Measurements from ENCODE around the gene ATG7.
"Not testable (repeated sequence)": the region's sequence is repeated elsewhere in the genome, so short reads cannot be mapped to it uniquely, and the experiment has no call there.

Gene ATG7

DNA sequence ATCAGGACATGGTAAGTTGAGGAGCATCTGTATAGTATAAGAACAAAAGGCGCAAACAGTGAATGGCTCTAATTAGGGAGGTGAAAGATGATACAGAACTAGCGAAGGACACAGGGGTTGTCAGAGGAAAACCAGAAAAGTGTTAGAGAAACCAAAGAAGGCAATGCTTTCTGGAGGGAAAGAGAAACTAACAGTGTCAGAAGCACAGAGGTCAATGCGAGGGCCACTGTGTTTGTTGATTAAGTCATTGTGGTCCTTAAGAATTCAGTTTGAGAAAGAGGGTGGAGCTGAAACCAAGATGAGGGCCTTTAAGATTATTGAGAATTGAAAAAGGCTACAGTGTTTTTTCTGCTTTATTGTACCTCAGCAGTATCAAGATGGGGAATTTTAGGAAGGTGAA is 28.8 kb downstream of the ATG7 start:
- DNase-seq (ENCODE audit: low spot score) = no peak

DNA sequence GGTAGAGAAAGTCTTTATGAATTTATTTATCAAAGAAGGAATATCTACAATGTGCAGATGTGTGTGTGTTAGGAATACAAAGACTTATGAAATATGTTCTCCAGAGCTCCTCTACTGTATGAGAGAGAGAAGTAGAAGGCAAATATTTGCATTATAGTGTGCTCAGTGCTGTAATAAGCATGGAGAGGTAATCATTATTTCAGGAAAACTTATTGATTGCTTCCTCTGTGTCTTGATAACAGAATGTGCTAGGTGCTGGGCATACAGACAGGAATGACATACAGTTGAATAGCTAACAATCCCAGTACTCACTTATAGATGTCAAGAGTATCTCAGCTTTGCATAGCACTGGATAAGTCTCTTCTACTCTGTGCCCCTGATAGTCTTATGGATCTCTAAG is 30.2 kb downstream of the ATG7 start:
- no peak for DNase-seq (ENCODE audit: low spot score)

DNA sequence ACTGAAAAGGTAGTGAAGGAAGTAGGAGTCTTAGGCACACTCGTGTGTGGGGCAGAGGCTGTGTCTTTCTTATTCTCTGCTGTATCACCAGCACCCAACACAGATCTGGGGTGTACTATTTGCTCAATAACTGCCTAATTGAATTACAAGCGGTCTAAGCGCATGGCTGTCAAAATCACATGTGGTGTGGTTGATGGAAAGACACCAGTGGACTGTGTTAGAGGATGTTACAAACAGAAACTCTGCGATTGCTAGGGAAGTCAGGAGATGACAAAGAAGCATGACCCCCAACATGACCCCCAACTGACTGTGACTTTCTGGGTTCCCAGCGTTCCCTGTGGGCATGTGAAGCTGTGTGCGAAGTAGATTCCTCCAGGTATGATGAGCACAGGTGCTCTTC is 32.0 kb downstream of the ATG7 start:
- no peak for DNase-seq (ENCODE audit: low spot score)

DNA sequence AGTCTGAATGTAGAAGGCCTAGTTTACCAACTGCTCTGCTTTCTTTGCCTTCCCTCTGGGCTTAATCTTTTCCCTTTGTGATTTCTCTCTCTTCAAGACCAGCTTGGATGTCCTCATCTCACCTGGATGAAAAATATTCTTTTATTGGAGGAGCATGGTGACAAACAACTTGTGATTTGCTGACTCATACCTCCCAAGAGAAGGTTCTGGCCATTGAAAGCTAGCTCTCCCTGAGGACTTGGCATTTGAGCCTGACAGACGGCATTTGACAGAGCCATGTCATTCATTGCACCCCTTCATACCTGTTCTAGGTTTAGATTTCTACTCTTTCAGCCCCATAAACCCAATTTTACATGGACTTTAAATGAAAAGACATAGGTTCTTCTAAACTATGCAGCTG is 33.3 kb downstream of the ATG7 start:
- DNase-seq (ENCODE audit: low spot score) = no peak

DNA sequence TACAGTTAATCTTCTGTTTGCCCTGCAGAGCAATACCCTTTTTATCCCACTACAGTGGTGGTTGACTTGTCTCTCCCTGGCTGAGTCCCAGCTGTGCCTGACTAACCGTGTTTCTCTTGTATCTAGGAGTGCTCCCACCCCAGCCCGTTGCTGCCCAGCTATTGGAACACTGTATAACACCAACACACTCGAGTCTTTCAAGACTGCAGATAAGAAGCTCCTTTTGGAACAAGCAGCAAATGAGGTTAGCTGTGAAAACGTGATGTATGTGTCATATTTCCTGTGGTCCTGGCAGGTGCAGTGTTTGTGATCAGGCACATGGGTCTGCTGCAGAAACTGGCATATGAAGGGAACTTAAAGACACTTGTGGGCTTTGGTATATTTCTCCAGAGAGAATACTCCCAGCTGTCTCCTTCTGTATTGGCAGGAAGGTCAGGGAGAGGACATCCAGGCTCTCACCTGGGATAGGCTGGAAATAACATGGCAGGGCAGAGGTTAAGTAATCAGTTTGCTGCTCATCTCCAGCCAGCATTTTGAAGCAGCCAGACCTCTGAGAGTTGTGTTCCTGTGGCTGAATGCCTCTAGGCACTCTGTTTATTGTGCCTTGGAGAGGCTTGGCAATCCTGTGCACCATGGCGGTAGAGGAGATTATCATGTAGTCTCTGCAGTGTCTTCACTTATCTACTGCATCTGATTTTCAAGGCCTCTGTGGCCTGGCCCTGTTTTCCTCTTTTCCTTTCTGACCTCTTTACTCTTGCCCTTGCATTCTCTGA is 34.8 kb downstream of the ATG7 start:
- no peak for DNase-seq (ENCODE audit: low spot score)

DNA sequence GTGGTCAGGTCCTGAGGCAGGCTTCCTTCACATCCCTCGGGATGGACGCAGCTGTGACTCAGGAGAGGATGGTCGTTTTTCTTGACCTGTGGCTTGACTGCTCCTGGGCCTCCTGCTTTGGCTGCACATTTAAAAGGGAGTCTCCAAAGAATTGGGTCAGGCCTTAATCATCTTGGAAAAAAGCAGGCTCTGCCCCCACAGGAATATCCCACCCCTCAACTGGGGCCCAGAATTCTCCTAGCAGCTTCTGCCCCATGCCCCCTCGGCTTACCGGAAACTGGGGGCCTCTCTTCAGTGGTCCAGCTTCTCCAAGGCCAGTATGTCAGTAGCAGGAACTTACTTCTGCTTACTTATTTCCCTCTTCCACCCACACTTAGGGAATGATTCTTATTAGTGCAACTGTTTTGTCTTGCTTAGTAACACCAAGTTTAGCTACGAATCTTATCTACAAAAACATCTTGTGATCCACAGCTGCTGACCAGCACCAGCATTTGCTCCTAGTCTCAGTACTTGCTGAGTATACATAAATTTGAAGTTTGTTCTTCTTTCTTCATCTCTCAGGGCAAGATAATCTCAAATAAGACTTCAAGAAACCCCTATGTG is 35.7 kb downstream of the ATG7 start:
- no peak for DNase-seq (ENCODE audit: low spot score)

DNA sequence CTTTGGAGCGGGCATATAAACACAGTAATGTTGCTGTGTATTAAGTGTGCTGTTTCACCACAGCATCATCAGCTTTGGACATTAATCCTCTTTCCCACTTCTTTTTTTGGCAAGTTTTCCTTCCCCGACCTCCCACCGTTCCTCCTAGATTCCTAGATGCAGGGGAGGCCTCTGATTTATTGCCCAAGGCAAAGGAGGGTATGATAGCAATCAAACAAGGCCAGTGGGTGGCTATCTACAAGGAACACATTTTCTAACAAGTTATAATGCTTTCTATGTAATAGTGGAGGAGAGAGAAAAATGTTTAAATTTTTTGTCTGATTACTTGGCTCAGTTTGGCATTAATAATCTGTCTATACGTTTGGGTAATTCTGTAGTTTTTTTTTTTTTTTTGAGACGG is 38.1 kb downstream of the ATG7 start:
- no peak for DNase-seq (ENCODE audit: low spot score)

DNA sequence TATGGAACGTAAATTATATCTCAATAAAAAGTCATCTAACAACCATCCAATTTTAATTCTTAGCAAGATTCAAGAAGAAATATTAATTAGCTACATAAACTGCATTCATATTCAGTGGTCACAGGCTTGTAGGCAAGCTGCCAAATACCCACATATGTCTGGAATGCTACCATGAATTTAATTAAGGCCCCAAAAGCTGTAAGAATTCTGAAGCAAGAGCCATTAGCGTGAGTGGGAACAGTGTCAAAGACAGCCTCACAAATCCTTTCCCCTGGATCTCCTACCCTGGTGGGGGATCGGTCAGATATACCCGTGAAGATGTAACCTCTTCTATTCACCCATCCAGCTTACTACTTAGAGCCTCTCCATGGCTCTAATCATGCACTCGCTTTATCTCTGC is 40.0 kb downstream of the ATG7 start:
- DNase-seq (ENCODE audit: low spot score) = no peak

DNA sequence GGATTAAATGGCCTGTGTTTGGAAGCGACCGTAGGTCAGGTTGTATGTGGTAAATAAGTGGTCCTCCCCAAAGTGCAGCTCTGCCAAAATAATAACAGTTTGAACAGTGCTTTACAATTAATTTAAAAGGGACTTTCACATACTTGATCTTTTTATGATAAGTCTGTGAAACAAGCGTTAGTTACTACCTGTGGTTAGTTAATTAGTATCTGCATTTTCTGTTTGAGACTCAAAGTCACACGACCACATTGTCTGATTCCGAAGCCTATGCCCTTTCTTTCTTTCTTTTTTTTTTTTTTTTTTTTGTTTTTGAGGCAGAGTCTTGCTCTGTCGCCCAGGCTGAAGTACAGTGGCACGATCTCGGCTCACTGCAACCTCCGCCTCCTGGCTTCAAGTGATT is 45.1 kb downstream of the ATG7 start:
- no peak for DNase-seq (ENCODE audit: low spot score)

DNA sequence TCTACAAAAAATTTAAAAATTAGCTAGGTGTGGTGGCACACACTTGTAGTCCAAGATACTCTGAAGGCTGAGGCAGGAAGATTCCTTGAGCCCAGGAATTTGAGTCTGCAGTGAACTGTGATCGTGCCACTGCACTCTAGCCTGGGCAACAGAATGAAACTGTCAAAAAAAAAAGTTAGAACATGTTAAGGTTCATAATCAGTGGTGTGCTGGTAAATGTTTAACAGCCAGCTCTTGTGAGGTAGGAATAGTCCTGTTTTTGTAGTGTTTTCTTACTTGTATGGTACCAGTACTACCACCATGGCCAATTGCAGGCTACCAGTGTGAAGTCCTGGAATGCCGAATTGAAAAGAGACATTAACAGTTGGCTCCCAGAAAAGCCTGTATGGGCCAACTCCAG is 50.7 kb downstream of the ATG7 start:
- no peak for DNase-seq (ENCODE audit: low spot score)

DNA sequence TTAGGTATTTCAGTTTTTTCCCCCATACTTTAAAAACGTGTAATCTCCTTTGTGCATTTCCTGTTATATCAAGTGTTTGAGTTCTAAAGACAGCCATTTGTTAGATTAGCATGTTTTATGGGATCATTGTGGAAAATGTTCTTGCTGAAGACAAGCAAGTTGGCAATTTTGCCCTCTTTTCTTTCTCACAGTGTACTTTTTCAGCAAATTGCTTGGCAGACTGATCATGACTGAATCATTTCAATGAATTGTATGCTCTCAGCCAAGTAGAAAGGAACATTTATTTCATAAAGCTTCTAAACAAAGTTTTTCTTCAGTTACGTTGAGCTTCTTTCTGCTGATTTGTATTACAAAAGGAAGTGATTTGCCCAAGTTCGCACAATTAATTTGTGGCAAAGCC is 51.6 kb downstream of the ATG7 start:
- no peak for DNase-seq (ENCODE audit: low spot score)

DNA sequence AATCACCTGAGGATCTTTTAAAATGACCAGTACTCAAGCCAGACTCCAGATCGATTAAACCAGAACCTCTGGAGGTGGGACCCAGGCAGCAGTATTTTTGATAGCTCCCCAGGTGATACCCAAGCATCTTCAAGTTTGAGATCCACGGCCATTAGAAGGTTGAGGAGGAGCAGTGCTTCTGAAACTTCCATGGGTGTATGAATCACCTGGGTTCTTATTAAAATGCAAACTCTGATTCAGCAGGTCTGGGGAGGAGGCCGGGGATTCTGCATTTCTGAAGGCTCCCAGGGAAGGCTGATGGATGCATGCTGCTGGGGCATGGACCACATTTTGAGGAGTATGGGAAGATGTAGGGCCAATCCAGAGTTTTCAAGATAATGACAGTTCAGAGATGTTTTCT is 55.4 kb downstream of the ATG7 start:
- no peak for DNase-seq (ENCODE audit: low spot score)

DNA sequence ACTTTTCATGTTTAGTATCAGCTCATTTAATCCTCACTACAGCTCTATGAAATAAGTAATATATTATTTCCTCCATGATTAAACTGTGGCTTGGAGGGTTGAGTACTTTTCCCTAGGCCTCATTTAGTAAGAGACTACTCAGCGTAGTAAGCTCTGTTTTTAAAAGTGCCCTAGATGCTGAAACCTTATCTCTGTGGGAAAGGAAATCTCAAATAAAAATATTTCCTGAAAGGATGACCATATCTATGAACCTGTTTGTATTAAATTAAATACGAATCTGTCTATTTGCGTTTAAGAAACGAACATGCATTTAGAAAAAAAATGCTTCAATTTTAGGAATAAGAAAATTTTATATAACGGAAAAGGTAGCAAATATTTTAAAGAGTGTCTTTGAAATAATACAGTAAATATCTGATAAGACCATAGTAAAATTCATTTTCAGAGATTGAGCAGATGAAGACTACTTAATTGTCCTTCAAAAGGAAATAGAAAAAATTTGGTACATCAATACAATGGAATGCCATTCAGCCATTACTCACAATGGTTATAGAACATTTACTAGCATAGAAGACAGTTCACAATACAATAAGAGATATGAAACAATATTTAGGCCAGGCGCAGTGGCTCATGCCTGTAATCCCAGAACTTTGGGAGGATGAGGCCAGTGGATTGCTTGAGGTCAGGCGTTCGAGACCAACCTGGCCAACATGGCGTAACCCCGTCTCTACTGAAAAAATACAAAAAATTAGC is 56.2 kb downstream of the ATG7 start:
- no peak for DNase-seq (ENCODE audit: low spot score)

DNA sequence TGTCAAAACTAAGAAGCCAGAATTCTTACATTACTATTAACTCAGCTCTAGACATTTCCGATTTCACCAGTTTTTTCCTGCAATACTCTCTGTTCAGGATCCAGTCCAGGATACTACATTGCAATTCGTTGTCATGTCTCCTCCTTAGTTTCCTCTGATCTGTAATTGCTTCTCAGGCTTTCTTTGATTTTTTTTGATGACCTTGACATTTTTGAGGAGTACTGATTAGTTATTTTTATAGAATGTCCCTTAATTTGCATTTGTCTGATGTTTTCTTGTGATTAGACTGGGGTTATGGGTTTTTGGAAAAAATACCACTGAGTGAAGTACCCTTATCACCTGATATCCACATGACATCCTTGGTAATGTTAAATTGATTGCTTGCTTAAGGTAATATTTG is 57.6 kb downstream of the ATG7 start:
- DNase-seq (ENCODE audit: low spot score) = no peak

DNA sequence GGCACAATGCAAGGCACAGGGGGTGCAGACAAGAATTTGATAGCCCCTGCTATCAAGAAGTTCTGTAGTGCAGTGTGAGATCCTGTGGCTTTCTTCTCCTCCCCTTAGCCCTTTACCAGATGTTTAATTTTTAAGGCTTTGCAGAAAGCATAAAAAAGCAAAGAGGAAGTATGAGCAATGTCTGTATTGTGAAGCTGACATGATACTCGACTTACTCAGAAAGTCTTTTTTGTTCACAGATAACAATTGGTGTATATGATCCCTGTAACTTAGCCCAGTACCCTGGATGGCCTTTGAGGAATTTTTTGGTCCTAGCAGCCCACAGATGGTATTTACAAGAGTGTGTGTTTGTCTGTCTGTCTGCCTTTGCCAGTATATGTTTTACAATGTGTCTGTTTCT is 58.9 kb downstream of the ATG7 start:
- no peak for DNase-seq (ENCODE audit: low spot score)

DNA sequence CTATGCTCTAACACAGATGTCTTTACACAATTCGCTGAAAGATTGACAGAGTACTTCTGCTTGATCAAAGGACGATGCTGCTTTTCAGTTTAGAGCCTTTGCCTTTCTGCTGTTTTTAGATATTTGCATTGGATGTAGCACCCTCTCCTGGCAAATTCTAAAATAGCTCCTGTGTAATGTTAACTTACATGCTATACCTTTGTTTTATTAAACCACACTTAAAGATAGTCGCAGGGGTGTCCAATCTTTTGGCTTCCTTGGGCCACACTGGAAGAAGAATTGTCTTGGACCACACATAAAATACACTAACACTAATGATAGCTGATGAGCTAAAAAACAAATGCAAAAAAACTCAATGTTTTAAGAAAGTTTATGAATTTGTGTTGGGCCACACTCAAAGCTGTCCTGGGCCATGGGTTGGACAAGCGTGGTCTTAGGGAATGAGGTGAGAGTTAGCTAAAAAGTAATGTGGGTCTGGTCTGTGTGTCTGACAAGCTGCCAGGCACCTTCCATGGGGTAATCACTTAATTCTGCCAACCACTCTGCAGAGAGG is 62.9 kb downstream of the ATG7 start:
- DNase-seq (ENCODE audit: low spot score) = peak; percentile 24

DNA sequence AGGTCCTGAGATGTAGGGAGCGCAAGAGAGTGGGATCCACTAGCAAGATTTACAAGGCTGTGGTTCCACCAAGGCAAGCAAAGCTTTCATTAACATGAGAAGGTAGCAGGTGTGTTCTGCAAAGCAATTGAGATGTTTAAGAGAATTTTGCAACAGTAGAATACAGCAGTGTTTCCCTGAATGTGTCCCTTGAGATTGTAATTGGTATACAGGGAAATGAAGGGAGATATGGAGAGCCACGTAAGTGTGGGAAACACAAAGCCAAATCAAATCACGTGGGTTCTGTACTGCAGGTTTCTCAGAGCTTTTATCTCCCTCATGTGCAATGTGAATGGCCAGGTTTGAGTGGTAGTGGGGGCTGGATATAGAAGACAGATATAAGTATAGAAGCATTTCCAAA is 67.3 kb downstream of the ATG7 start:
- no peak for DNase-seq (ENCODE audit: low spot score)

DNA sequence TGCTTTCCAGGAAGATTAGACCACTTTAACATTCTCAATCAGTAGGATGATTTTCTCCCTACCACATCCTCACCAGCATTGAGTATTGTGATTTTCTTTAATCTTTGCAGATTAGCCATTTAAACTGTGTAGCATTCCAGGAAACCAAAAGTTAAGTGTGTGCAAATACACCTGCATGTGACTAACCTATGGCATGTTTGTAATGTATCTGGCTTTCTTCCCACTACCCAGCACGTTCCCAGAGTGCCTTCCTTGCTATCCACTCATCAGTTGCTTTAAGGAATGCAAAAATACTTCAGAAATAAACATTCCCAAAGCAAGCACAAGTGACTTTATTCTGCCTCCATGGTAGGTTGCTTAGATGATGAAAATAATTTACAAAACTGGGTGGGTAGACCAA is 74.2 kb downstream of the ATG7 start:
- no peak for DNase-seq (ENCODE audit: low spot score)

DNA sequence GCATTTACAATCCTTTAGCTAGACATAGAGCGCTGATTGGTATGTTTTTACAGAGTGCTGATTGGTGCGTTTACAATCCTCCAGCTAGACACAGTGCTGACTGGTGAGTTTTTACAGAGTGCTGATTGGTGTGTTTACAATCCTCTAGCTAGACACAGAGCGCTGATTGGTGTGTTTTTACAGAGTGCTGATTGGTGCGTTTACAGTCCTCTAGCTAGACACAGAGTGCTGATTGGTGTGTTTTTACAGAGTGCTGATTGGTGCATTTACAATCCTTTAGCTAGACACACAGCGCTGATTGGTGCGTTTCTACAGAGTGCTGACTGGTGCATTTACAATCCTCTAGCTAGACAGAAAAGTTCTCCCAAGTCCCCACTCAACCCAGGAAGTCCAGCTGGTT is 76.7 kb downstream of the ATG7 start:
- DNase-seq (ENCODE audit: low spot score) = not testable (repeated sequence)

DNA sequence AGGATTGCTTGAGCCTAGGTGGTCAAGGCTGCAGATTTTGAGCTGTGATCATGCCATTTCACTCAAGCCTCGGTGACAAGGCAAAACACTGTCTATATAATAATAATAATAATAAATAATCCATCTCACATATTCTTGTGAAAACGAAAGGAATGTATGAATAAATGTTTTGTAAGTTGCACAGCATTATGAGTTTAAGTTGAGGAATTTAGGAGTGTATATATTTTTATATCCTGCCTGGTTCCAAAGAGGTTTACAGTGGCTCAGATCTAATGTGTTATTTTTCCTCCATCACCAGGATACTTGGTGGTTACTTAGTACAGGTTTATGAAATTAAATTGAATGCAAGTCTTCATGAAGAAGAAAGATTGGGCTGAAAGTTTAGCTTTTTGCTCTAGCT is 77.2 kb downstream of the ATG7 start:
- no peak for DNase-seq (ENCODE audit: low spot score)

DNA sequence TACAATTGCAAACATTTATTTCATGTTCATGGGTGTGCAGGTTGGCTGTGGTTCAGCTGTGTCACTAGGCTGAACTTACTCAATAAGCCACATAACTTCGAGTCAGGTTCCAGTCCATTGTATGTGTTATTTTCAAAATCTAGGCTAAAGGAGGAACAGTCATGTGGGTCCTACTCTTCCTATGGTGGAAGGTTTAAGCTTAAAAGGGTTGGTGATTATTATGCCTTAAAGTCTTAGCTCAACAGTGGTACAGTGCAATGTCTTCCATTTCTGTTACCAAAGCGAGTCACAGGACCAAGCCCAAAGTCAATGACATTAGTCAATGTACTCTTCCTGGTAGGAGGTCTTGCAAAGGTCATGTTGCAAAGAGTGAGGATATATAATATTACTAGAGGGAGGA is 78.2 kb downstream of the ATG7 start:
- no peak for DNase-seq (ENCODE audit: low spot score)

DNA sequence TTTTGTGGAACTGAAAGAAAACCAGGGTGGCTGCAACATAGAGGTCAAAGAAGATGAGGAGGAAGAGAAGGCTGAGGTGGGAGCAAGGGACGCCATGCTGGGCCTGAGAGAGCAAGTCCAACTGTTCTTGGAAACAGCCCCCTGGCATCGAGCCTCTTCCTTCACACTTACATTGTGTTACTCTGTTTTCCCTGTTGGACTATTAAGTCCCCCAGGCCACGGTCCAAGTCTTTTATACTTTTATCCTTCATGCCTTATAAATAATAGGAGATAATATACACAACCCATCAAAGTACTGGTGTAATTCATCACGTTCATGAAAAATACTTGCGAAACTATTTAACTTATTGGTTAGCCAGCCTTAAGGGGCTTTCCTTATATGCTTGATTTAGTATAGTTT is 79.3 kb downstream of the ATG7 start:
- DNase-seq (ENCODE audit: low spot score) = no peak

DNA sequence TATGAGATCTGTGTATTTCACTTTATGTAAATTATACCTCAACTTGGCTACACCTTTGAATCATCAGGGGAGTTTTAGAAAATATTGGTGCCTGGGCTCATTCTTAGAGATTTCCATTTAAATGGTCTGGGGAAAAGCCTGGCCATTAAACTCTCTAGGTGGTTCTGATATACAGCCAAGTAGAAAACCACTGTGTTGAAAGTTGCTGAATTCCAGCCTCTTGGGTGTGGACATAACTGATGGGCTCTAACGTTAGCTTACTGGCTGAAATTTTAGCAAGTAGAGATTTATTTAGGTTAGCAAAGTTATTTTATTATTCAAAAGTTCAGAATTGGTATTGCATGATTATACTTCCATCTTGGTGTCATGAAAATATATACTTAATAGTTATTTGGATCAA is 84.1 kb downstream of the ATG7 start:
- no peak for DNase-seq (ENCODE audit: low spot score)

Measured in hematopoietic multipotent progenitor cell treated with erythropoietin and hydrocortisone succinate and interleukin-3 and kit ligand, for 15 days (in vitro differentiated cells).